ENCODE data around the gene GABRB1.

GRCh38 chr4:47330866-47331265 is 299.5 kb downstream of the GABRB1 start:
- TF ChIP-seq CTCF (conservative IDR thresholded peaks at IDR 0.05; ENCODE audit: low read depth in 2 of 2) = no peak
- TF ChIP-seq REST (IDR thresholded peaks at IDR 0.05; ENCODE audit: unreplicated experiment) = no peak
- no peak for TF ChIP-seq POLR2AphosphoS5 (IDR thresholded peaks at IDR 0.05; ENCODE audit: low read depth)
- TF ChIP-seq EZH2phosphoT487 (IDR thresholded peaks at IDR 0.05; ENCODE audit: unreplicated experiment) = no peak
- no peak for TF ChIP-seq EZH2 (IDR thresholded peaks at IDR 0.05; ENCODE audit: low read depth, unreplicated experiment)
- TF ChIP-seq NANOG (IDR thresholded peaks at IDR 0.05; ENCODE audit: borderline replicate concordance) = no peak
- TF ChIP-seq JUNB (IDR thresholded peaks at IDR 0.05; ENCODE audit: unreplicated experiment) = no peak
- TF ChIP-seq ZNF331 (CRISPR knock-in tag; IDR thresholded peaks at IDR 0.05; ENCODE audit: low read depth) = no peak
- TF ChIP-seq ETS1 (IDR thresholded peaks at IDR 0.05) = no peak
- no peak for TF ChIP-seq CREB1 (CRISPR knock-in tag; IDR thresholded peaks at IDR 0.05; ENCODE audit: low read depth)

Data from GM23338 (cell line).